Measurements from ENCODE around the gene ADSS1. TPM values are rescaled to one million over a fixed set of nuclear protein-coding genes. Genes with fewer than 3 reads are reported as not detected.

The ADSS1 gene
- total RNA-seq, 1 experiment from 2014 or later: 3.7 TPM

GRCh38 chr14:104687601-104688504 is 36.2 kb upstream of the ADSS1 start:
- peak; percentile 78 for DNase-seq (ENCODE audit: low spot score)

GRCh38 chr14:104688505-104689108 is 35.4 kb upstream of the ADSS1 start:
- DNase-seq (ENCODE audit: low spot score): peak; percentile 73

- DNase-seq (ENCODE audit: low spot score): peak; percentile 64
These were observed 34.7 kb upstream of the ADSS1 start, which contains the start of gene INF2 for GRCh38 chr14:104689109-104689880. Gene INF2, plus strand, starts transcription at chr14:104689618. Its CDS starts 11,748 bp downstream, at chr14:104701366.

- no peak for DNase-seq (ENCODE audit: low spot score)
These were observed 33.9 kb upstream of the ADSS1 start for GRCh38 chr14:104689881-104690711.

GRCh38 chr14:104690861-104691455 is 33.1 kb upstream of the ADSS1 start:
- no peak for DNase-seq (ENCODE audit: low spot score)

- no peak for DNase-seq (ENCODE audit: low spot score)
These were observed 32.3 kb upstream of the ADSS1 start for GRCh38 chr14:104691546-104692260.

- no peak for DNase-seq (ENCODE audit: low spot score)
These were observed 31.6 kb upstream of the ADSS1 start for GRCh38 chr14:104692261-104692938.

GRCh38 chr14:104692939-104693315 is 31.1 kb upstream of the ADSS1 start:
- DNase-seq (ENCODE audit: low spot score): no peak

GRCh38 chr14:104693482-104694431 is 30.3 kb upstream of the ADSS1 start:
- DNase-seq (ENCODE audit: low spot score): no peak

GRCh38 chr14:104694475-104694950 is 29.5 kb upstream of the ADSS1 start:
- DNase-seq (ENCODE audit: low spot score): peak; percentile 88

GRCh38 chr14:104694991-104695659 is 28.9 kb upstream of the ADSS1 start:
- DNase-seq (ENCODE audit: low spot score): peak; percentile 94

- DNase-seq (ENCODE audit: low spot score): no peak
These were observed 28.4 kb upstream of the ADSS1 start for GRCh38 chr14:104695660-104696000.

- DNase-seq (ENCODE audit: low spot score): no peak
These were observed 27.2 kb upstream of the ADSS1 start for GRCh38 chr14:104696671-104697316.

- DNase-seq (ENCODE audit: low spot score): no peak
These were observed 26.7 kb upstream of the ADSS1 start for GRCh38 chr14:104697317-104697703.

GRCh38 chr14:104697892-104698583 is 26.0 kb upstream of the ADSS1 start:
- DNase-seq (ENCODE audit: low spot score): no peak

GRCh38 chr14:104698688-104699425 is 25.2 kb upstream of the ADSS1 start:
- DNase-seq (ENCODE audit: low spot score): no peak

Measured in A172 (cell line).